Activated CD8-positive, alpha-beta memory T cell treated with anti-CD3 and anti-CD28 coated beads for 4 hours (primary cell): Measurements from ENCODE around the gene PEX7.
"Not testable (repeated sequence)": the region's sequence is repeated elsewhere in the genome, so short reads cannot be mapped to it uniquely, and the experiment has no call there.

Source experiments
- DNase-seq, 2 donors: peaks; one replicate each; pipeline ENCODE4 v3.0.0-alpha.2; 2020; ENCODE audit warnings: low read depth in 2 of 2

Gene PEX7, protein sequence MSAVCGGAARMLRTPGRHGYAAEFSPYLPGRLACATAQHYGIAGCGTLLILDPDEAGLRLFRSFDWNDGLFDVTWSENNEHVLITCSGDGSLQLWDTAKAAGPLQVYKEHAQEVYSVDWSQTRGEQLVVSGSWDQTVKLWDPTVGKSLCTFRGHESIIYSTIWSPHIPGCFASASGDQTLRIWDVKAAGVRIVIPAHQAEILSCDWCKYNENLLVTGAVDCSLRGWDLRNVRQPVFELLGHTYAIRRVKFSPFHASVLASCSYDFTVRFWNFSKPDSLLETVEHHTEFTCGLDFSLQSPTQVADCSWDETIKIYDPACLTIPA

DNA sequence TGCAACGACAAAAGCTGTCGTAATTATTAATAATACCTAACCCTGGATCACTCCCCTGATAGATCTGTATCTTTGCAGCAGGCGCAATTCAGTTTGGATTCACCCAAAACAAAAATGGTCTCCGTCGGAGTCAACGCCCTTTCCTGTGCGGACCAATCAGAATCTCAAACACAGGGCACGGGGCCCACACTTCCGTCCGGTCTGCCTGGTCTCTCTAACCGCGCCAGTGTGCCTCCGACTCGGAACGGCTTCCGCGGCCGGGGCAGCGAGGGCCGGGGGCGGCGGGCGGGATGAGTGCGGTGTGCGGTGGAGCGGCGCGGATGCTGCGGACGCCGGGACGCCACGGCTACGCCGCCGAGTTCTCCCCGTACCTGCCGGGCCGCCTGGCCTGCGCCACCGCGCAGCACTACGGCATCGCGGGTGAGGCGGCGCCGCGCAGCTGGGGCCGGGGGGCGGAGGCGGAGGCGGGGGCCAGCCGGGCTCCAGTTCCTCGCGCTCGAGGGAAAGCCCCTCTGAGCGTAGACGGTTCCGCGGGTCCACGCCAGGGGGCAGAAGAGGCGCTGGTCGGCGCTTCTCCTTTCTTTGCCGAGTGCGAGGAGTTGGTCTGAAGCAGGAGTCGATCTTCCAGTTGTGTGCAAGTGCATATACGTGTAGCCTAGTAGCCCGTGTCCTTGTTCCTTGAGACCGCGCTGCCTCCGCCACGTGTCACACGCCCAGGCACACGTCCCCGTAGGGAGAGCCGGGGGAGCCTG, at the start of gene PEX7:
TSS of gene PEX7 (plus strand) at position 217 of the 752 bp plus-strand sequence. CDS start at position 291, 74 bp downstream.
- peak; percentile 71 to 77 for DNase-seq

DNA sequence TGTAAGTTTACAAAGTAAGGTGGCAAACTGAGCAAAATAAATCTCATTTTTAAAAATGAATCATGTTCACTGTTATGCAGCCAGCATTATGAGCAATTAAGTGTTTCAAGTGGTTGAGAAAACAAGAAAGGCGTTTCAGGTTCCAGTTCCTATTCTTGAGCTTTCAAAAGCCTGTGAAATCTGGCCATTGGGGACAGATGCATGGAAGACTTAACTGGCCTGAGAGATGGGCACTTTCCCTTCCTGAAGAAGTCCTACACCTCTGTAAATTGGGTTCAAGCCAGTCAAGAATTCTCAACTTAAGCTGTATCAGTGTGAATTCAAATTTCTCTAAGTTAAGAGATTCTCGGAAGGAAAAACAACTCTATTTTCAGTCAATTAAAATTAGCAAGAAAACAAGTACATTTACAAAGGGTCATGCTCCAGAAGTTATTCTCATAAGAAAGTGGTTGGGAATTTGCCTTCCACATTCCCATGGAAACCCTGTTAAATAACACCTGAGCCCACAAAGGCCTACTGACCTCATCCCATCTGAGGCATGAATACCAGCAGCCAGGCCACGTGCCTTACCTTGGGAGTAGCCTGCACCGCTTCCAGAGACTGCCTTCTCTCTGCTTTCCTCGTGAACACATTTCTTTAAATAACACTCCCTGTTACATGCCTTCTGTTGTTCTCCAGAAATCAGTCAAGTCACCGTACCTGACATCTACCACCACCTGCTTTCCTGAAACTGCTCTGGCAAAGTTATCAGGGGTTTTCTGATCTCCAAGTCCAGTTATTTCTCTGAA, 49.5 kb upstream of the PEX7 start:
- no peak for DNase-seq

DNA sequence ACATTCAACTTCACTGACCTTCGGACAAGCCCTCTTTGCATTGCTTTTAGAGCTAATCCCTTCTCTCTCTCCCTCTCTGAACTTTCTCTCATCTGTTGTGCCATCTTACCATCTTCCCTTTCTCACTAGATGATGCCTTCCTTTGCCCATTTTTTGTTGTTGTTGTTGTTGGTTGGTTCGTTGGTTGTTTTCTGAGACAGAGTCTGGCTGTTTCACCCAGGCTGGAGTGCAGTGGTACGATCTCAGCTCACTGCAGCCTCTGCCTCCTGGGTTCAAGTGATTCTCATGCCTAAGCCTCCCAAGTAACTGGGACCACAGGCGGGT, 49.0 kb upstream of the PEX7 start:
- DNase-seq, result no peak

DNA sequence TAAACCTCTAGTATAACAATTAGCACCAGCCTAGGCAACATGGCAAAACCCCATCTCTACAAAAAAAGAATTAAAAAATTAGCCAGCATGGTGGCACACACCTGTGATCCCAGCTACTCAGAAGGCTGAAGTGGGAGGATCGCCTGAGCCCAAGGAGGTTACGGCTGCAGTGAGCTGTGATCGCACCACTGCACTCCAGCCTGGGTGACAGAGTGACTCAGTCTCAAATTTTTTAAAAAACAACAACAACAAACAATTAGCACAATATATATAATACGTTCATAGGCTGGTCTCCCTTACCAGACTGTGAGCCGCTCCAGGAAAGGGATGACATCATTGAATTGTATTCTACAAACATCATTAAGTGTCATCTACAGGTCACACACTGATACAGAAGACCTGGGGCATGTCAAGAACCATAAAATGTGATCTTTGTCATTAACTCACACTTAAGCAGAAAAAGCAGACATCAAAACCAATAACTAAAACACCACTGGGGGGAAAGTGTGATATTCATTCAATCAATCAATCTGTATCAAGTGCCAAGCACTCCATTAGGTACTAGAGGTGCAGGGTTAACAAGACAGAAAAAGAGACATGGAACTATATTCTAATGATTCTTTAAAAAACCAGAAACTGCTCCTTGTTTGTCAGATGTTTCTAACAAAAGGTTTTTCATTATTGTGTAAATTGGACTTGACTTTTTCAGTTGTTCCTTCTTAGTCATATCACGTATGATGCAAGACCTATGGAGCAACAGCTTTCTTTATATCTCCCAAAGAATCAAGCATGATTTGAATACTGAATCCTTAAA, 48.0 kb upstream of the PEX7 start:
- no peak for DNase-seq

DNA sequence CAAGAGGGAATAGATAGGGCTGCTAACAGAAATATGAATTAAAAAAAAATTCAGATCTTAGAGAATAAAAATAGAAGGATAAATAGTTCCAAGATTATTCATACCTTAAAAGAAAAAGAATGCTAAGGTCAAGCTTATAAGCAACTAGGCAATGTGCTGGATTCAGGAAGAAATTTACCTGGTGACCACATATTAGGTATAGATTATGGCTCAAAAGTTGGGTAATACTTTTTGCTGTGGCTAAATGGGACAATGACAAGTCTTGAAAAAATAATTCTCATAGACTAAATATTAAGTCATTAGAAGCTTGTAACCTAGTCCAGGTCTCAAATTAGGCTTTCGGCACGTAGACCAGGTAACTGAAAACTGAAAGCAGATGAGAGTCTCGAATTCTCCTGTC, 47.3 kb upstream of the PEX7 start:
- no peak for DNase-seq

DNA sequence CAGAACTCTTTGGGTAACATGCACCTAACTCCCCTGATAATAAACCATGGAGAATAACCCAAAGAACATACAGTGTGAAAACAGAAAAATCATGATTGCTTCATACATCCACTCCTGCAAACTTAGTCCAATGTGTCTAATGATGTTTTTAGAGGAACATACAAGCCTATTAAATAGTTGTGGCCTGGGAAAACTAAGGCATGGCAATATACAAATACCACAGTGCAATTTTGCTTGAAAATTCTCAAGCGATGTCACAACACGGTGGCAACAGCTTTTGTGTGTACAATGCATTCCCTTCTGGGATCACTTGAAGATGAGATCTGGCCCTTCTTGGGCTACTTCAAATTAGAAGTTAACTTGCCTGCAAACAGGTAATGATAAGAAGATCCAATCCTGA, 46.8 kb upstream of the PEX7 start:
- DNase-seq, result no peak

DNA sequence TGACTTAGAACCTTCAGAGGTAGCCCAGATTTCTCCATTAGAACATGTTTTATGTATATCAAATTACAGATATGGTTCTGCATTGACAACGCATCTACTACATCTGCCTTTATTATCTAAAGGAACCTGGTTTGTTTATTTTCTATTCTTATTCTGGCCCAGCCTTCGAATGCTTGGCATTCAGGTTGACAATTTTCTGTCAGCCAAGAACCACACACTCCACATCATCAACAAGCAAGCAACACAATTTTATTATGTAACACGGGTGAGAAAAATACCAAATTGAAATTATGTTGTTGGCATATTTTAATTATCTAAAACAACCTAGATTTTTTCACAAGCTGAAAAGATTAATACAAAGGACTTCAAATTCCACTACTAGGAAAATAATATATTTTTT, 44.7 kb upstream of the PEX7 start:
- no peak for DNase-seq

DNA sequence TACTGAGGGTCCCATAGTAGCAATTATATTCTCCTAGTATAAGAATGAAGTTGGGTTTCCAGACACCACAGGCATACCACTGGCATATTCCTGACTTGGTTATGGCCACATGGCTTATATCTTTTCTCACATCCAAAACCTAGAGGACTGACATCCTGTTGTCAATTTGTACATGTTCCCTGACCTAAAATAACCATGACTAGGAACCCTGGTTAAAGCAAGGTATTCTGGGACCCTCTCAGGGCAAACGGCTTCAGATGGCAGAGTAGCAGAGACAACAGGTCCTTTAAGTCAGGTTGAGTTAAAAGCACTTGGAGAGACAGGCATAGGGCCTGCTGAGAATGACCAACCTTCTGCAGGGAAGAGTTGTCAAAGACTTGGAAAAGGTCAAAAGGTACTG, 42.7 kb upstream of the PEX7 start:
- DNase-seq, result no peak

DNA sequence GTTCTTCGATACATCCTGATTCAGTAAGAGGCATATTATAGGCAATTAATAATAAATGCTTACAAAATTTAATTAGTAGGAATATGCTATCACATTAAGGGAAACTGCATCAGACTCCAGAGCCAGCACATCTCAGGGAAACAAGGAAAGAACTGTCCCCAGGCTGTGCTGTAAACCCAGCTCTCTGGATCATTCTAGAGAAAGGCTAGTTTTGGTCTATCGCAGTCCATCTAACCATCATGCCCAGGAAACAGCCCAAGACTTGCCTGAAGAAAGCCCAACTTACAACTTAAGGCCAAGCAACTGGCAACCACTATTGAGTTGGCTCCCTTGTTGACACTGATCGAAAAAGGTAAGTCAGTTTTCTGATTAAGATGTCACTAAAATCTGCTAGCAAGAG, 41.4 kb upstream of the PEX7 start:
- DNase-seq, result no peak

DNA sequence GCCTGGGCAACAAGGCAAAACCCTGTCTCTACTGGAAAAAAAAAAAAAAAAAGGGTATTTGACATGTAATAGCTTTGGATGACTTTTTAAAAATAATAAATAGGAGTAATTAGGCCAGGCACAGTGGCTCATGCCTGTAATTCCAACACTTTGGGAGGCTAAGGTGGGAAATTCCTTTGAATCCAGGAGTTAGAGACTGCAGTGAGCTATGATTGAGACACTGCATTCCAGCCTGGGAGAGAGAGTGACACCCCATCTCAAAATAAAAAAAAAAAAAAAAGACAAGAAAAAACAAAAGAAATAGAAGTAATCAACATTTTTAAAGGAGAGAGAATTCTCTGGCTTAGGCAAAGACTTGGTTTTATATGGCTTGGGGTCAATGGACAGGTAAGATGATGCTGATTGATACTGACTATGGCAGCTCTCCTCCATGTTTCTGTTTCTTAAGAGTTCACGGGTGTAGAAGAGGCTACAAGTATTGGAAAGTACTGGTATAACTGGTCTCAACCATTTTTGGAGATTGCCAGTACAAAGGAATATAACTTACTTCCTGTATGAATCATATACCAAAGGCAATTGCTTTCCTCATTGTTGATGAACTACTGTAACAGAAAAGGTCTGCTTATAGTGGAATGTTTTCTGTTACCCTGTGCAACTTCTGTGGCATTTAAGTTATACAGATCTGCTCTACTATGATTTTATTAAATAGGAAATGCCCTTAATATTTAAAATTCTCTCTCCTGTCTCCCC, 40.2 kb upstream of the PEX7 start:
- DNase-seq, result no peak

DNA sequence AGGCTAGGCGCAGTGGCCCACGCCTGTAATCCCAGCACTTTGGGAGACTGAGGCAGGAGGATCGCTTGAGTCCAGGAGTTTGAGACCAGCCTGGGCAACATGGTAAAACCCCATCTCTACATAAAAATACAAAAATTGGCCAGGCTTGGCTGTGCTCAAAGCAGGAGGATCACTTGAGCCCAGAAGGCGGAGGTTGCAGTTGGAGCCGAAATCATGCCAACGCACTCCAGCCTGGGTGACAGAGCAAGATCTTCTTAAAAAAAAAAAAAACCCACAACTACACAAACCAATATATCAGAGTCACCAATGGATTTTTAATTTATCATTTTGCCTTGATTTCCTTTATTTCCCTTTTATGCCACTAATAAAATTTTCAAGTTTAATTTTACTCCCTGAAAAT, 39.4 kb upstream of the PEX7 start:
- DNase-seq, result no peak

DNA sequence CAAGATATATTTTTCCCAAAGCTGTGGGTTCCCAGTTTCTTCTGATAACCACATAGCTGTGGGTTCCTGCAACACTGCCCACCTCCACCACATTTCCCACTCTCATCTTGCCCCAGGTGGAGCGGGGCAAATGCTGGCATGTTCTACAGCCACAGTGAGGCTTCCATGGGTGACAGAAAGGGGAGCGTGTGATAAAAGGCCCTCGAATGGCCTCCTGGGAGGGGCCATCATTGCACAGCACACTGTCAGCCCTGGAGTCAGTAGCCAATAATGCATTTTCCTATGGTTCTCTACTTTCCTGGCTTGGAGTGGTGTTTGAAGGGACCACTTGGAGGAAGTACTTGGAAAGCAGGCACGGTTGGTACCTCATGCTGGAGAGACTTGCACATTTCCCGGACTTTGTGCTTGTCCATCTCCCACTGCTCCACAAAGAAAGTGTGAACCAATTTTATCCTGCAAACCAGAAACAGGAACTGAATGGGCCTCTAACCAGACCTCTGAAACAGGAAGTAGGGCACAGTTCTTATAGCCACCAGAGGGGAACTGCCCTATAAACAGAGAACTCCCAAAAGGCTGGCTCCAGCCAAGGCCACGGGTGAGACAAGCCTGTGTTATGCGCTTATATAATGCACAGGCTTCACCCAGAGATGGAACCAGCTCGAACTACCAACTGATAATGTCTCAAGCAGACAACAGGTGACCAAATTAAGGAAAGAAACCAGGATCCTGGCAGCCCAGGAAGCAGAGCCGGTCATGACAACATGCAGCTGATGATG, 38.7 kb upstream of the PEX7 start:
- DNase-seq, result no peak

DNA sequence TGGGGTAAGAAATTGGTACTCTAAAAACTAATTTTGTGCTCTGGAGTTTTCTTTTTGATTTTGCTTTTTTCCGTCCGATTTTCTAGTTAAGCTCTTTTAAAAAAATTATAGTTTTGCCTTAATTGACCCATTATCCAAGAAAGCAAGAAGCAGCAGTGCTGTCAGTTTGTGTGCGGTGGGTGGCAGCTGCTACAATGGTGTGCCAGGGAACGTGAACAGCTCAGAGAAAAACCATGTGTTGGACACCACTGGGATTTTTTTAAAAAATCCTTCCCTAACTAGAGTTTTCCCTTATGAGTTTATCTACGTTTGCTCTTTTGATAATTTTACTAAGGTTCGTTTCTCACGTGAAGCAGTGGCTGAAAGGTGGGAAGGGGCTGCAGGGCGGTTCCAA, 38.1 kb upstream of the PEX7 start:
- no peak for DNase-seq

DNA sequence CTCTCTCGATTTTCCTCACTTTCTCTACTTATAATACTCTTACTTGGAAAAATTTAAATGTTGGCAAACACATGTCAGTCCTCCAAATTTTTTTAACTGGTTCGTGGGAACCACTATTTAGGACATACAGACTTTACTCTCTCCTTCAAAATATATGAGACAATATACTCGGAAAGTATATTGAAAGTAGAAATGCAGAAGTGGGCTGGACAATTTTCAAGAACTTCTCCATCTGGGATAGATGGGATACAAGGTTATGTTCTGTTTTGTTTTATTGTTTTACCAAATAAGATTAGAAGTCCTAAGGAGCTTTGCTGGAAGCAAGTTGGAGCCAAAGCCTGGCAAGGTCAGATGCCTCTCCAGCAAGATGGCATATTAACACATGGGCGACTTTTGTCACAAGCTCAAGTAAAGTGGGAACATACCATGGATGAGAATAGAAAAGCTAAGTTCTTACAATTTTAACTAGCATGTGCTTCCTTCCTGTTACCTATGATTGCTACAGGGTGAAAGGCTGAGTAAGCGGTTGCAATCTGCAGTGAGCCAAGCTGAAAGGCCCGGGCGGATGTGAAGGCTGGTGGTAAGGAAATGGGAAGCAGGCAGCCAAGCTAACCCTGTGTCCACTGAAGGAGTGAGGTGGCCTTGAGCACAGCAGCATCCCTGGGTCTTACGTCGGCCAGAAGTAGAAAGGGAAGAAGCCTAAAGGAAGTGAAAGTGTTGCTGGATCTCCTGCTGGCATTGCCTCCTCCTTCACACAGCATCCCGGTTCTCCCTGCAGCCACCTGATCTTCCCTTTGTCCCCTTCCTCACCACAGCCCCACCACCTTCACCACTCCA, 37.3 kb upstream of the PEX7 start:
- no peak for DNase-seq

DNA sequence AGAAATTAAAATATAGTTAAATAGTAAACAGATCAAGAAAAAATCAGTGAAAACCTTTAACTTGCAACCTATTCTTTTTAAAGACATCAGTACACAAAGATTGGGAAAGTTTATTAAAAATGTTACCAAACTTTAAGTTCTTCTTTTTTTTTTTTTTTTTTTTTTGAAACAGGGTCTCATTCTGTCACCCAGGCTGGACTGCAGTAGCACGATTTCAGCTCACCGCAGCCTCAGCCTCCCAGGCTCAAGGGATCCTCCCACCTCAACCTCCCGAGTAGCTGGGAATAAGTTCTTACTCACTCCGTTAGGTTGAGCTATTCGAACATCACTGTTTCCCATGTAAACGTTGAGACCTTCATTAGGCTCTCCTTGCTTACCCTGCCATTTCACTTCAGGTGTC, 35.7 kb upstream of the PEX7 start:
- no peak for DNase-seq

DNA sequence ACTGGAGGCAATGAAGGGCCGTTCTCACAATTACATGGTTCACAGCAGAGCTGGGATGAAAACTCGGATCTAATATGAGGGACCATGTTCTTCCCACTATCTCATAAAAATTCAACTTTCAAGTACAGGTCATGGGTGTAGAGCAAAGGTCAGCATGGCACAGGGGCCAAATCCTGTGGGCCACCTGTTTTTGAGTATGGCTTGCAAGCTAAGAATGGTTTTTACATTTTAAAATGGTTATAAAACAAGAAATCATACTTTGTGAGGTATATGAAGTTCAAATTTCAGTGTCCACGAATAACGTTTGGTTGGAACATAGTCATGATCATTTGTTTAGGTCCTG, 34.7 kb upstream of the PEX7 start:
- no peak for DNase-seq

DNA sequence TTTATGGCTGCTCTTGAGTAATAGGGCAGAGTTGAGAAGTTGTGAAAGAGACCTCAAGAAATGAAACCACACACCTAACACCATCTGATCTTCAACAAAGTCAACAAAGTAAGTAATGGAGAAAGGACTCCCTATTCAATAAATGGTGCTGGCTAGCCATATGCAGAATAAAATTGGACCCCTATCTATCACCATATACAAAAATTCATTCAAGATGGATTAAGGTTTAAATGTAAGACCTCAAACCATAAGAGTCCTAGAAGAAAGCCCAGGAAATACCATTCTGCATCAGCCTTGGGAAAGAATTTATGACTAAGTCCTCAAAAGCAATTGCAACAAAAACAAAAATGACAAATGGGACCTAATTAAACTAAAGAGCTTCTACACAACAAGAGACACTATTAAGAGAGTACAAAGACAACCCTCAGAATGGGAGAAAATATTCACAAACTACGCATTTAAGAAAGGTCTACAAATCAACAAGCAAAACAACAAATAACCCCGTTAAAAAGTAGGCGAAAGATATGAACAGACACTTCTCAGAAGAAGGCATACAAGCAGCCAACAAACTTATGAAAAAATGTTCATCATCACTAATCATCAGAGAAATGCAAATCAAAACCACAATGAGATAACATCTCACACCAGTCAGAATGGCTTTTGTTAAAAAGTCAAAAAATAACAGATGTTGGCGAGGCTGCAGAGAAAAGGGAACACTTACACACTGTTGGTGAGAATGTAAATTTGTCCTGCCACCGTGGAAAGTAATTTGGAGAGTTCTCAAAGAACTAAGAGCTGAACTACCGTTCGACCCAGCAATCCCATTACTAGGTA, 34.1 kb upstream of the PEX7 start:
- no peak for DNase-seq

DNA sequence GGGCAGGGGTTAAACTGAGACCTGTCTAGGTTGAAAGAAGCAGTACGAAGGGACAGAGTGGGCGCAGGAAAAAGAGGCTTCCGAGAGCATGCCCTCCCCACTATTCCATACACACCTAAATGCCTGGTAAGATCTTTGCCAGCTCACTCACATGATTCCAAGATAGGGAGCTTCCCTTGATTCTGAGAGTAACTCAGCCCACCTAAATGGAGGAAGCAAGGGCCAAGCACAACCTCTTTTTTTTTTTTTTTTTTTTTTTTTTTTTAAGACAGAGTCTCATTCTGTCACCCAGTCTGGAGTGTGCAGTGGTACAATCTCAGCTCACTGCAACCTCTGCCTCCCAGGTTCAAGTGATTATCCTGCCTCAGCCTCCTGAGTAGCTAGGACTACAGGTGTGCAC, 33.0 kb upstream of the PEX7 start:
- DNase-seq, result not testable (repeated sequence)
